GM12872 (cell line): ENCODE results near the gene USO1.

ENCODE experiments used
- TF ChIP-seq, protein P1 (sequence below): IDR thresholded peaks from 3 replicates; pipeline ENCODE4 v1.5.1; 2011; ENCODE audit warnings: low read depth, mild to moderate bottlenecking, low read length, moderate library complexity; ENCODE audit not compliant: insufficient read depth

Gene USO1

DNA sequence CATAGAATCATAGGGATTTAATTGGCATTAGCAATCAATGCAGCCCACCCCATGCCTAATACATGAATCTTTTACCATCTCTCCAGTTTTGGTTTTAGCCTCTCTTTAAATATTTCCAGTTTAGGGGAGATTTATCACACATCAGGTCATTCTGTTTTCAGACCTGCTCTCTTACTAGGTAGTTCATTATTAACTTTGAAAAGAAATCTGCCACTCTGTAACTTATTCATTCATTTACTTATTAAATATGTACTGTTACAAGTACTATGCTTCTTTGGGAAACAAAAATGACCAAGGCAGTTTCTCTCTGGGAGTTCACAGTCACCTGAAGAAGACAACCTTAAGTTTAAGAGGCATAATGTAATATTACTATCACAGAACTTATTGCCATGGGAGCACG is 62.1 kb downstream of the USO1 start:
- TF ChIP-seq, protein P1, sequence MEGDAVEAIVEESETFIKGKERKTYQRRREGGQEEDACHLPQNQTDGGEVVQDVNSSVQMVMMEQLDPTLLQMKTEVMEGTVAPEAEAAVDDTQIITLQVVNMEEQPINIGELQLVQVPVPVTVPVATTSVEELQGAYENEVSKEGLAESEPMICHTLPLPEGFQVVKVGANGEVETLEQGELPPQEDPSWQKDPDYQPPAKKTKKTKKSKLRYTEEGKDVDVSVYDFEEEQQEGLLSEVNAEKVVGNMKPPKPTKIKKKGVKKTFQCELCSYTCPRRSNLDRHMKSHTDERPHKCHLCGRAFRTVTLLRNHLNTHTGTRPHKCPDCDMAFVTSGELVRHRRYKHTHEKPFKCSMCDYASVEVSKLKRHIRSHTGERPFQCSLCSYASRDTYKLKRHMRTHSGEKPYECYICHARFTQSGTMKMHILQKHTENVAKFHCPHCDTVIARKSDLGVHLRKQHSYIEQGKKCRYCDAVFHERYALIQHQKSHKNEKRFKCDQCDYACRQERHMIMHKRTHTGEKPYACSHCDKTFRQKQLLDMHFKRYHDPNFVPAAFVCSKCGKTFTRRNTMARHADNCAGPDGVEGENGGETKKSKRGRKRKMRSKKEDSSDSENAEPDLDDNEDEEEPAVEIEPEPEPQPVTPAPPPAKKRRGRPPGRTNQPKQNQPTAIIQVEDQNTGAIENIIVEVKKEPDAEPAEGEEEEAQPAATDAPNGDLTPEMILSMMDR, result no peak

DNA sequence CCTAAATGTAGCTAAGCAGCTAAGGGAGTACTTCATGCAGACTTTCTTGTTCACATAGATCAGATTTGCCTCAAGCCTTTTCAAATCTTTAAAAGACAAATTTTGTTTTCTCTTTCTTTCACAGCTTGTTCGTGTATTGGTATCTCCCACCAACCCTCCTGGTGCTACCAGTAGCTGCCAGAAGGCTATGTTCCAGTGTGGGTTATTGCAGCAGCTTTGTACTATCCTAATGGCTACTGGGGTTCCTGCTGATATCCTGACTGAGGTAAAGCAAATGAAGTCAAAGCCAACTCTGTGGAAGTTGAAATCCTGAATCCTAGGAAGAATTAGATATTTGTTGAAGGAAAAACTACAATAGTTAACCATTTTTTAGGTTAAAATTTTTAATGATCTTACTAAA is 62.6 kb downstream of the USO1 start:
- TF ChIP-seq, protein P1, result no peak

DNA sequence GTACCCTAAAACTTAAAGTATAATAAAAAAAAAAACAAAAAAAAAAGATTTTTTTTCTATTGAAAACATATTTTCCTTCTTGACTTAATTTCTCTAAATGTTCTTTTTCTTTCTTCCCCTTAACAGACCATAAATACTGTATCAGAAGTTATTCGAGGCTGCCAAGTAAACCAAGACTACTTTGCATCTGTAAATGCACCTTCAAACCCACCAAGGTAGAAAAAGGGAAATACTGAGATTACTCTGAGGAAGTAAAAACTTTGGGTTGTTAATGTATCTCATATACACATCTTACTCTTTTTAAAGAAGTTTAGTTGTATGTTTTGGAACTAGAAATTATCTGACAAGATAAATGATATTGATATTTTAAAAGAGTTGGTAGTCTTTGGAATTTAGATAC is 65.6 kb downstream of the USO1 start:
- TF ChIP-seq, protein P1, result no peak

DNA sequence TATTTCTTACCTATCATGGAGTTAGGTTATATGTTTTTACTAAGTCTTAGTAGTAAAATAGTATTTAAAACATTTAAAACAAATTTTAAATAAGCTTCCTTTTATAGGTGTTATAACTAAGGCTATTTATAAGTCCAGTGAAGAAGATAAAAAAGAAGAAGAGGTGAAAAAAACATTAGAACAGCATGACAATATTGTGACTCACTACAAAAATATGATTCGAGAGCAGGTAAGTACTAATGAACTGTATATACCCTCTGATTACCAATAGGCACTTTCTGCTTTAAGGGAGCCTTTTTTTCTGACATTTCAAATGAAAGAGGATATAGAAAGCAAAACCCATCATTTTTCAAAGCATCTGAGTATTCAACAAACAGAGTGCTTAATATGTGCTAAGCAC is 76.6 kb downstream of the USO1 start:
- TF ChIP-seq, protein P1, result no peak

DNA sequence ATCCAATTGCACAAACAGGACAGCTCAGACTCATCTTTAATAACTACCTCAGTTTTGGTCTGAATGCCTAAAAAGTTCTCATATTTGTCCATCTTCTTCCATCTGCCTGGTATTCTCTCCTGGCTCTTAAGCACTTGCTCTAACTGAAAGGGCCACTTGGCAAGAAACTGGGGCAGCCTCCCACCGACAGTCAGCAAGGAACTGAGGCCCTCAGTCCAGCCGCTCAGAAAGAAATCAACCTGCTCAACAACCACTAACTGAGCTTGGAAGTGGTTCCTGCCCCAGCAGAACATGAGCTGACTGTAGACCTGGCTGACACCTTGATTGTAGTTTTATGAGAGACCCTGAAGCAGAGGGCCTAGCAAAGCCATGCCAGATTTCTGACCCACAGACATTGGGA is 93.5 kb downstream of the USO1 start:
- TF ChIP-seq, protein P1, result no peak

DNA sequence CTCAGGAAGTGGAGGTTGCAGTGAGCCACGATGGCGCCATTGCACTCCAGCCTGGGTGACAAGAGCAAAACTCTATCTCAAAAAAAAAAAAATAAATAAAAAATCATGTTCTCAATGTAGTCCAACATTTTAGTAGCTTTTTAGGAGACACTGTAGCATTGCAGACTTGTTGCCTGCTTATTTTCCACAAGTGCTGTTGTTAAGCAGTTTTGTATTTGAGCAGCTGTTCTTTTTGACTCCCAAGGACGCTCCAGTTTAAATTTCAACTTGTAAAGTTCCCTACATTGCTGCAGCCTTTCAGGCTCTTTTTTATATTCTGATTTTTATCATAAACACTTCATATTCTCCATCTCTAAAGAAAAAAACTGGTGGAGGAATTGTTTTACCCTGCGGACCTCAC is 94.7 kb downstream of the USO1 start:
- TF ChIP-seq, protein P1, result no peak

DNA sequence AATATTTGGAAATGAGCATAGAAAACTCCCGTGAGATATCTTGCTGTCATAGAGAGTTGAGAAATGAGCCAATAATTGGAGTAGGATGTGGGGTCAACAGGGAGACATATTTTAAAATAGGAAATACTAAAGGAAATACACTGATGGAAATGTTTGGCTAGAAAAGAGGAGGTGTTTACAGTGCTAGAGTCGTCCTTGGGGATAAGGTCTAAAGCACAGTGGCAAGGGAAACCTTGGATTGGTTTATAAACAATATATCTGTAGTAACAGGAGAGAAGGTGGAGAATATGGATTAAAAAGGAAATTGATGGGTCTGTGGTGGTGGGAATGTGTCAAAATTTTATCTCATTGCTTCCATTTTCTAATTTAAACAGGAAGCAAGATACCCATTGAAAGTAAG is 95.8 kb downstream of the USO1 start:
- TF ChIP-seq, protein P1, result no peak

DNA sequence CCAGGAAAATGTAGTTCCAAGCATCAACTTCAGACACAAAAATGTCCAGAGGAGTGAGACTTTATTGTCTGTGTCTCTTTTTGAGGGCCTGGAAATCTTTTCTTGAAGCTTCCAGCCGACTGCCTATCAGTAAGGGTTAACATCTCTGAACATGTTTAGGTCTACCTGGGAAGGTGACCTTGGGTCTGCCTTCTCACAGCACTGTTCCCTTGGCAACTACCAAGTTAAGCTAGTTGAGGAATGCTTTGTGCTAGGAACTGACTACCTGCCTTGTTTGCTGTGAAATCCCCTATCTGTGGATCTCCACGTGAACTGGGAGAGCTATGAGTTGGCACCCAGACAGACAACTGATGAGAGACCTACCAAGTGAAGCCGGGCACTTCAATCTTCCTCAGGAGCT is 96.3 kb downstream of the USO1 start:
- TF ChIP-seq, protein P1, result no peak
